ENCODE measurements around the gene UCN2.
"Not testable (repeated sequence)": the region's sequence is repeated elsewhere in the genome, so short reads cannot be mapped to it uniquely, and the experiment has no call there.

The UCN2 gene

DNA sequence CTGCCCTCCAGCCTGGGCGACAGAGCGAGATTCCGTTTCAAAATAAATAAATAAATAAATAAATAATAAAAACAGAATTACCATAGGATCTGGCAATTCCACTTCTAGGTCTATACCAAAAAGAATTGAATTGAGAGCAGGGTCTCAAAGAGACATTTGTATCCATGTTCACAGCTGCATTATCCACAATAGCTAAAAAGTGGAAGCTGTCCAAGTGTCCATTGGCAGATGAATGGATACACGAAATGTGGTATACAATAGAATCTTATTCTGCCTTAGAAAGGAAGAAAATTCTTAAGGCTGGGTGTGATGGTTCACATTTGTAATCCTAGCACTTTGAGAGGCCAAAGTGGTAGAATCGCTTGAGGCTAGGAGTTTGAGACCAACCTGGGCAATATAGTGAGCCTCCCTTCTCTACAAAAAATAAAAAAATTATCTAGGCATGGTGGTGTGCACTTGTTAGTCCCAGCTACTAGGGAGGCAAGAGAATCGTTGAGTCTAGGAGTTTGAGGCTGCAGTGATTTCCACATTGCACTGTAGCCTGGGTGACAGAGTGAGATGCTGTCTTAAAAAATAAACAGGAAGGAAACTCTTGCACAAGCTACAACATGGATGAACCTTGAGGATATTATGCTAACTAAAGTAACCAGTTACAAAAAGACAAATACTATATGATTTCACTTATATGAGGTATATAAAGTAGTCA is 31.2 kb downstream of the UCN2 start:
- no peak for DNase-seq

DNA sequence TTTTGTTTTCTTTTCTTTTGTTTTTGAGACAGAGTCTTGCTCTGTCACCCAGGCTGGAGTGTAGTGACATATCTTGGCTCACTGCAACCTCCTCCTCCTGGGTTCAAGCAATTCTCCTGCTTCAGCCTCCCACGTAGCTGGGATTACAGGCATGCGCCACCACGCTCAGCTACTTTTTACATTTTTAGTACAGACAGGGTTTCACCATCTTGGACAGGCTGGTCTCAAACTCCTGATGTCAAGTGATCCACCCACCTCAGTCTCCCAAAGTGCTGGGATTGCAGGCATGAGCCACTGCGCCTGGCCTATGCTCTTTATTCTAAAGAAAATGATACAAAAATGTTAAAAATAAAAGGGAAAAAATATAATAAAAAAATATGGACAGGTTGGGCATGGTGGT is 32.9 kb downstream of the UCN2 start:
- DNase-seq: not testable (repeated sequence)

DNA sequence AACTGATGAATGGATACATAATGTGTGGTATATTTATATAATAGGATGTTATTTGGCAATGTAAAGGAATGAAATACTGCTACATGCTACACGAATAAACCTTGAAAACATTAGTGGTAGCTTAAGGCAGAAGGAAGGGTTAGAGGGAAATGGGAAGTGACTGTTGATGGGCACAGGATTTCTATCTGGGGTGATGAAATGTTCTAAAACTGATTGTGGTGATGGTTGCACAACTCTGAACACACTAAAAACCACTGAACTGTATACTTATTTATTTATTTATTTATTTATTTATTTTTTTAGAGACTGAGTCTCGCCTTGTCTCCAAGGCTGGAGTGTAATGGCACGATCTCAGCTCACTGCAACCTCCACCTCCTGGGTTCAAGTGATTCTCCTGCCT is 34.8 kb downstream of the UCN2 start:
- no peak for DNase-seq

DNA sequence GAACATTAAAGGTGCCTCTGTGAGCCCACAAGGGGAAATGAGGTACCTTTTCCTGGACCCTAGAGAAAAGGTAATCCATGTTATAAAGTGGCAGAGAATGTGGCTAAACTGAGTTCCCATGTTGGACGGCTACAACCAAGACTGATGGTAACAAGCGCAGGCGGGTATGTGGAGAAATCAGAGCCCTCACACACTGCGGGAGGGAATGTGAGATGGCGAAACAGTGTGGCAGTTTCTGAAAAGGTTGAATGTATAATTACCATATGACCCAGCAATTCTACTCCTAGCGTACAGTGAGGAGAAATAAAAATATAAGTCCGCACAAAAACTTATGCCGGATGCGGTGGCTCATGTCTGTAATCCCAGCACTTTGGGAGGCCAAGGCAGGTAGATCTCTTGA is 35.5 kb downstream of the UCN2 start:
- DNase-seq: no peak

DNA sequence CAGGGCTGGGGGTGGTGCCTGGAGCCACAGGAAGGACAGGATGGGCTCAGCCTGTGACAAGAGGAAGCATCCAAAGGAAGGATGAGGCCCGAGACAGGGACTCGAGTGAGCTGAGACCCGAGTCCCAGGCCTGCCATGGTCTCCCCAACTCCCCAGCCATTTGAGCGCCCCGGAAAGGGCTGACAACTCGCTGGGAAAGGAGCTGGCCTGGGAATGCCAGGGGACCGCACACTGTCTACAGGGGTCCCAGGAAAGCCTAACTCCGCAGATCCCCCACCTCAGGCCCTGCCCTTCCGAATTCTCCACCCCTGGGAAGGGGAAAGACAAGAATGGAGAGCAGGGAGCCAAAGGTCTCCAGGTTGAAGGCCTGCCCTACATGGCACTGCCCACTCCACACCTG is 38.6 kb downstream of the UCN2 start:
- no peak for DNase-seq

DNA sequence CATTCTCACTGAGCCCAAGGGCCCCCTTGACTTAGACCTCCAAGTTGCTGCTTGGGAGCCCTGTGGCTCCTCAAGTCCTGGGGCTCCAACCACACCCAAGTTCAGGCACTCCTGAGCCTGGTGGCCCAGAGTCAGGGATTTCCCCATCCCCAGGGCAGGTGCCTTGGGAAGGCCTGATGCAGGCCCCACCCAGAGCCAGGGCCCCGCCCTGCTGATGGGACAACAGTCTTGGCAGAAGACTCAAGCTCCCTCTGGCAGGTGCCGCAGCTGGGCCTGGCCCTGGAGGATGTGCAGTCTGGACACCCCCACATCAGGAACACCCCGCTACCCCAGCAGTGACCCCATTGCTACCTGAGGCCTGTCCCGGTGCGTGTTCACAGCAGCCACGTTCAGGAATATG is 41.9 kb downstream of the UCN2 start:
- DNase-seq: no peak

DNA sequence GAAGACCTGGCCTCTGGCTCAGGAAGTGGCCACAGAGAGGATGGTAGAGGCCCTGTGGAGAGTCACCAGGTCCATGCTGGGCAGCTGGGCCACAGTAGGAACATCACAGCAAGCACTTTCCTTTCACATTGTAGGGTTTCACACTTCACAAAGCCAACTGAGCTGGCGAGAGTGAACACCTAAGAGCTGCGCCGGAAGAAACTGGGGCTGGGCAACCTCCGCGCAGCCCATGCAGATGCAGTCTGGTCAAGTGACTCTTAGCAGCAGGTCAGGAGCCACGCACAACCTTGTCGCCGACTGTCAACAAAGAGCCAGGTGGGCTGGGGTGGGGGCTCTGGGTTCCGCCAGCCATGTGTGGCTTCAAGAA is 44.3 kb downstream of the UCN2 start:
- DNase-seq: no peak

DNA sequence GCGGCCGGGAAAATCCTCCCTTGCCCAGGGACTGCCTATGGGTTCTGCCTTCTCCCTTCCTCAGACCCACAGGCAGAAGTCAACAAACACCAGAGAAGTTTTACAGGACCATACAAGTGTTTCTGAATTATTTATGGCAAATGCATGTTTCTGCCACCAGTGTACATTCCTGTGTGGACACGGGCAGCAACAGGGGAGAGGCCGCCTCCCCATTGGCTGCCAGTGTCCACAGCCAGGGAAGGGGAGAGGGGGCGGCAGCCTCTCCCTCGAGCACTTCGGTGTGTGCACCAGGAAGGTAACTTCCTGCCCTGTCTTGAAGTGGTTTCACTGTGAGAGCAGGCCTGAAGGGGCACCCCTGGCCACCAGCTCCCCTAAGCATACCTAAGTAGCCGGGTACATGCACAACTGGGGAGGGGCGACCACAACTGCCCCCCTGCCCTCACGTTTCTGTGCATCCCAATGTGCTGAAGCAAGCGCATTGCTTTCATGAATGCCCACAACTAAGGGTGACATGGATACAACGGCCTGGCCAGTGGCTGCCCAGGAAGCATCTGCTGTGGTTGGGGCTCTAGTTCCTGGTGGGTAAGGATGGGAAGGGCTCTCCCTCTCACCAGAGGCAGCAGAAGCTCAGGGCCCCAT is 44.8 kb downstream of the UCN2 start:
- DNase-seq: no peak

DNA sequence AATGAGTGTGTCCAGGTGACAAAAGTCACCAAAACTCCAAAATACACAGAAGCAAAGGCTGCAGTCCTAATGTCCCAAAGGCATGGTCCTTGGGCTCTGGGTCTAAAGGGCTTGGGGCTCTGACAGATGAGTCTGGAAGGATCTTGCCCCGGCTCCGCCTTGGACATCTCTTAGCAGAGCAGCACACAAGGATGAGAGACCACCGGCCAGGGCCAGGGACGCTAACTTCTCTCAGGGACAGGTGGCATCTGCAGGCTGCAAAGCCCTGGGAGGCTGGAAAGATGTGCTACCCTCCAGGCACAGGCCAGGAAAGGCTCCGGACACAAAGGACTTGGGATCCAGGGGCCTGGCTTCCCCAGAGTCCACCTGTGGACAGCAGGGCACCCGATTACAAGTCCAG is 45.5 kb downstream of the UCN2 start:
- no peak for DNase-seq

DNA sequence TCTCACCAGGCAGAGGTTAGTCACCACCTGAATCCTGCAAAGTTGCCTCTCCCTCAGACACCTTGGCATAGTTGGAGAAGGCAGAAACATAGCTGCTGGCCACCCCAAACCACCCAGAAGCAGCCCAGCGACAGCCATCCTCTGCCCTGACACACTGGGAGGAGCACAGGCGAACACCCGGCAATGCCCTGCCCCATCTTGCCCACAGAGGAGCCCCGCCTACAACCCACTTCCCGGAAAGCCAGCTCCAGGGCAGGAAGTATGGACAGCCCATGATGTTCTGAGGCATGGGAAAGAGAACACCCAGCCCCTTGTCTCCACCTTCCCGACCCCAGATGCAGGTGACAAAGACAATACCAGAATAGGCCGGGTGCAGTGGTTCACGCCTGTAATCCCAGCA is 47.0 kb downstream of the UCN2 start:
- peak; percentile 40 to 50 for DNase-seq

DNA sequence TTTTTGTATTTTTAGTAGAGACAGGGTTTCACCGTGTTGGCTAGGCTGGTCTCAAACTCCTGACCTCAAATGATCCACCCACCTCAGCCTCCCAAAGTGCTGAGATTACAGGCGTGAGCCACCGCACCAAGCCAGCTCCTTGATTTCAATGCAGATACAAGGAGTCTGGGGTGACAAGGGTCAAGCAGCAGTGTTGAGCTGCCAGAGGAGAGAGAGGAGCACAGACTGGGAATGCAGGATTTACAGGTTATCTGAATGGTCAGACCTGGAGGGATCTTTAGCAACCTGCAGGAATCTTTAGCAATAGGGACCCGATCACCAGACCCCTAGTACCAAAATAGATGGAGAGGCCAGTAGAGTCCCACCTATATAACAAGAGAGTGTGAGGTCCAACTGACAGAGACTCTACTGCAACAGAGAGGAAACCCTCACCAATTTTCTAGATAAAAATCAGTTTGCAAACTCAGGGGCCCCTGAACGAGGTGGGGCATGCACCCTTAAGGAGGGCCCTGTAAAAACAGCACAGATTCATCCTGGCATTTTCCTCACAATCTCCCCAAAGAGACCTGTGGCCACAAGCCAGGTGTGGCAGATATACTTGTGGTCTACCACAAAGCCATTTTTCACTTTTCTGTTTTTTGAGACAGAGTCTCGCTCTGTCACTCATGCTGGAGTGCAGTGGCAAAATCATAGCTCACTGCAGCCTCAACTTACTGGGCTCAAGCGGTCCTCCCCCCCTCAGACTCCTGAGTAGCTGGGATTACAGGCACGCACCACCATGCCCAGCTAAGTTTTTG is 49.0 kb downstream of the UCN2 start:
- DNase-seq: no peak
